Stimulated activated memory B cell treated with anti-CD40 and anti-IgM and Interleukin-4, amounts not matched to agents 10 μg/mL and 1 μg/mL and 100 μg/mL, for 72 hours (primary cell): Measurements from ENCODE around the gene RTN4.
A peak's percentile ranks its signal among the peaks of the same experiment; 100 is the strongest.

Source experiments
- ATAC-seq: fragments of 150-1000 bp; cut with Tn5 transposase; 2 replicates; pipeline ENCODE4 v1.10.0; 2021
- H3K27ac Mint-ChIP-seq: one replicate; pipeline ENCODE4 v1.8.0; 2022; ENCODE audit warnings: mild to moderate bottlenecking, mixed read lengths
- H3K27me3 Mint-ChIP-seq: one replicate; pipeline ENCODE4 v1.8.0; 2022; ENCODE audit warnings: mixed read lengths
- H3K36me3 Mint-ChIP-seq: one replicate; pipeline ENCODE4 v1.8.0; 2022; ENCODE audit warnings: mixed read lengths
- H3K4me1 Mint-ChIP-seq: one replicate; pipeline ENCODE4 v1.8.0; 2022; ENCODE audit warnings: mixed read lengths
- H3K4me3 Mint-ChIP-seq: one replicate; pipeline ENCODE4 v1.8.0; 2022; ENCODE audit warnings: mild to moderate bottlenecking, moderate library complexity, mixed read lengths
- H3K9me3 Mint-ChIP-seq: one replicate; pipeline ENCODE4 v1.8.0; 2022; ENCODE audit warnings: mixed read lengths

Gene RTN4

GRCh38 chr2:55033076-55033742, 17.0 kb downstream of the RTN4 start:
- H3K4me1 Mint-ChIP-seq: peaks cover 62% of the 10 kb centered on the region
- no peak overlapping the region for H3K4me3 Mint-ChIP-seq
- peak; percentile 87 for ATAC-seq
- peaks cover 8% of the 10 kb centered on the region for H3K9me3 Mint-ChIP-seq
- H3K36me3 Mint-ChIP-seq: peaks cover 22% of the 10 kb centered on the region
- peak overlapping the region; percentile 30 for H3K27ac Mint-ChIP-seq
- H3K27me3 Mint-ChIP-seq: no peaks in the 10 kb centered on the region

GRCh38 chr2:55031505-55031904, 18.7 kb downstream of the RTN4 start:
- Mint-ChIP-seq H3K4me1 (peaks cover 45% of the 10 kb centered on the region), H3K4me3 (no peak overlapping the region), H3K27ac (no peak overlapping the region), H3K27me3 (no peaks in the 10 kb centered on the region), H3K36me3 (peaks cover 13% of the 10 kb centered on the region), H3K9me3 (peaks cover 6% of the 10 kb centered on the region)
- no peak for ATAC-seq

DNA sequence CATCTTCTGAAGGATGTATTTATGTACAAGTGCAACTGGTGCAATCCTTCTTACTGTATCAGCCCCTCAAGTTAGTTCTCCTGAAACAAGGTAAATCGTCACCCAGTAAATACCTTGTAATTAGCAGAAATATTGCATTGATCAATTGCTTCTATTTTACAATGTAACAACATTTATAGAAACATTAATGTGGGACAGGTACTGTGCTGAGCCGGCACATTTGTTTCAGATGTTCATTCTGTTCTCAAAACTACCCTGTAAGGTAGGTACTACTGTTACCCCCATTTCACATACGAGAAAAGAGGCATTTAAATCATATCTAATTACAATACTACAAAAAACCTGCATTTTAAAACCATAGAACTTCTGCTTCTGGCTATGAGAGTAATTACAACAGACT, 19.5 kb downstream of the RTN4 start:
- no peaks in the 10 kb centered on the region for H3K27me3 Mint-ChIP-seq
- H3K4me1 Mint-ChIP-seq: peaks cover 41% of the 10 kb centered on the region
- no peak for ATAC-seq
- H3K4me3 Mint-ChIP-seq: no peak overlapping the region
- no peak overlapping the region for H3K27ac Mint-ChIP-seq
- peaks cover 10% of the 10 kb centered on the region for H3K36me3 Mint-ChIP-seq
- H3K9me3 Mint-ChIP-seq: peaks cover 4% of the 10 kb centered on the region

- no peak for ATAC-seq
- no peaks in the 10 kb centered on the region for H3K9me3 Mint-ChIP-seq
- no peaks in the 10 kb centered on the region for H3K36me3 Mint-ChIP-seq
- H3K4me1 Mint-ChIP-seq: peaks cover 29% of the 10 kb centered on the region
- H3K4me3 Mint-ChIP-seq: no peak overlapping the region
- H3K27ac Mint-ChIP-seq: no peak overlapping the region
- no peaks in the 10 kb centered on the region for H3K27me3 Mint-ChIP-seq
Measured at GRCh38 chr2:55029098-55029497, 21.2 kb downstream of the RTN4 start.

GRCh38 chr2:55027226-55027625, 23.0 kb downstream of the RTN4 start:
- no peak overlapping the region for H3K27ac Mint-ChIP-seq
- no peaks in the 10 kb centered on the region for H3K36me3 Mint-ChIP-seq
- no peaks in the 10 kb centered on the region for H3K27me3 Mint-ChIP-seq
- H3K4me1 Mint-ChIP-seq: peaks cover 16% of the 10 kb centered on the region
- H3K4me3 Mint-ChIP-seq: no peak overlapping the region
- ATAC-seq: no peak
- no peaks in the 10 kb centered on the region for H3K9me3 Mint-ChIP-seq

GRCh38 chr2:55026202-55026601, 24.0 kb downstream of the RTN4 start:
- Mint-ChIP-seq H3K4me1 (peaks cover 8% of the 10 kb centered on the region), H3K36me3 (no peaks in the 10 kb centered on the region), H3K4me3 (no peak overlapping the region), H3K27ac (no peak overlapping the region), H3K27me3 (no peaks in the 10 kb centered on the region), H3K9me3 (no peaks in the 10 kb centered on the region)
- ATAC-seq: no peak

DNA sequence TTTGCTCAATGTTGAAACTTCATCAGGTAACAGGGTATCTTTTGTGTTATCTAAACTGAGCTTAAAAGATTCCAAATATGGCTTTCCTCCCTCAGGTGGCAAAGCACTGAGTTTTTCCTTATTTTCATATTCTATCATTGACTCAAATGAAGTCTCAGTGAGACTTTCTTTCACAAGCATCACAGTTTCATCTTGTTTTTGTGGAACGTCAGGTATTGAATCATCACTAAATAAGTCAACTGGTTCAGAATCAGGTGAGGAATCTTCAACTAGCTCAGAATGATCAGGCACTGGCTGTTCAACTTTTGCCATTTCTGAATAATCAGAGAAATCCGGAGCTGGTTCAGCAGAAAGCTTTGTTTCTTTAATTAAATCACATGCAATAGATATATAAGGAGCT, 24.6 kb downstream of the RTN4 start:
- ATAC-seq: no peak
- H3K4me1 Mint-ChIP-seq: peaks cover 5% of the 10 kb centered on the region
- no peaks in the 10 kb centered on the region for H3K36me3 Mint-ChIP-seq
- no peaks in the 10 kb centered on the region for H3K27me3 Mint-ChIP-seq
- no peaks in the 10 kb centered on the region for H3K9me3 Mint-ChIP-seq
- peak overlapping the region; percentile 5 for H3K4me3 Mint-ChIP-seq
- no peak overlapping the region for H3K27ac Mint-ChIP-seq

DNA sequence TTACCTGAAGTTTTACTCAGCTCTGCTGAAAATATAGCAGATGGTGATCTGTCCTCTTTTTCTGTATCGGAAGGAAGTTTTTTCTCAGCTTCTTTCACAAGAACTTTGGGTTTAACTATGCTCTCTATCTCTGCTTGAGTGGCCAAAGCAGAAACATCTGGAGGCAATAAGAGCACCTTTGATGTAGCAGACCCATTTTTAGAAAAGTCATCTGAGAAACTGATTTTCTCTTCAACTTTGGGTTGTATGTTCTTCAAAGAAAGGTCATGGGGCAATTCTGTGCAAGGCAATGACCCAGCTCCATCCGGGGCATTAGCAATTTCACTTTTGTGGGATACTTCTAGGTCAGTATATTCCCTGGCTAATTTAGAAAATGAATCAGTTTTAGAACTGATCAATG, 25.2 kb downstream of the RTN4 start:
- Mint-ChIP-seq H3K27ac (no peak overlapping the region), H3K36me3 (peaks cover under 1% of the 10 kb centered on the region), H3K27me3 (no peaks in the 10 kb centered on the region), H3K9me3 (no peaks in the 10 kb centered on the region), H3K4me3 (peak overlapping the region; percentile 5), H3K4me1 (peaks cover 7% of the 10 kb centered on the region)
- ATAC-seq: peak; percentile 72

DNA sequence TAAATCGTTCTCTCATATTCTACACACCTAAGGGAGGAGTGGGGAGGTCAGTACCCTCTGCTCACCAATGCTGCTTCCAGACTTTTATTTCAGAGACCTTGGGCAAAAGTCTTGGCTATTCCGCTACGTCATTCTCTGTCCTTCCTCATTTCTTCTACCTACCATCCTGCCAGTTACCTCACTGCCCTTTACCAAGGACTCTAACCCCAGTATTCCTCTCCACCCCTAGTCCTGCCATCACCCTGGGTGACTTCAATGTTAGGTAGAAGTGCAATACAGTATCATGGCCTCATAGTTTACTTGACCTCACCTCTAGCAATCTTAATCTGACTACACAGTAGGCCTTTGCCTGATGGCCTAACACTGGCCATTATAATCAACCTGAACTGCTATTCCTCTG, 27.8 kb downstream of the RTN4 start:
- Mint-ChIP-seq H3K27ac (no peak overlapping the region), H3K9me3 (no peaks in the 10 kb centered on the region), H3K27me3 (no peaks in the 10 kb centered on the region), H3K4me3 (no peak overlapping the region), H3K36me3 (peaks cover 9% of the 10 kb centered on the region), H3K4me1 (peaks cover 22% of the 10 kb centered on the region)
- no peak for ATAC-seq

DNA sequence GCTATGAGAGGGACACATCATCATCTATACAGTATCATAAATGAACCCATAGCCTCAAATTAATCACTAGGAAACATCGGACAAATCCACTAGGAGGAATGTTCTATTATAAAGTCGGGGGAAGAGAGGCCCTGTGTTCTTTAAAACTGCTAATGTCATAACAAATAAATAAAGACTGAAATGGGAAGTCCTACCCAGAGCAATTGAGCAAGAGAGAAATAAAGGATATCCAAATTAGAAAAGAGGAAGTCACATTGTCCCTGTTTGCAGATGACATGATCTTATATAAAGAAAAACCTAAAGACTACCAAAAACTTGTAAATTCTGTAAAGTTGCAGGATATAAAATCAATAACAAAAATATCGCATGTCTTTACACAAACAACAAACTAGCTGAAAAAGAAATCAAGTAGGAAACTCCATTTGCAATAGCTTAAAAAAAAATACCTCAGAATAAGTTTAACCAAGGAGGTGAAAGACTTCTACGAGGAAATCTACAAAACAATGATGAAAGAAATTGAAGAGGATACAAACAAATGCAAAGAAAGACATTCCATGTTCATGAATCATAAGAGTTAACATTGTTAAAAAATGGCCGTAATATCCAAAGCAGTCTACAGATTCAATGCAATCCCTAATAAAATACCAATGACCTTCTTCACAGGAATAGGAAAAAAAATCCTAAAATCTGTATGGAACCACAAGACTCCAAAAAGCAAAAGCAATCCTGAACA, 30.6 kb downstream of the RTN4 start:
- ATAC-seq: no peak
- peaks cover 9% of the 10 kb centered on the region for H3K36me3 Mint-ChIP-seq
- no peaks in the 10 kb centered on the region for H3K9me3 Mint-ChIP-seq
- H3K27me3 Mint-ChIP-seq: no peaks in the 10 kb centered on the region
- H3K27ac Mint-ChIP-seq: peak overlapping the region; percentile 56
- peaks cover 31% of the 10 kb centered on the region for H3K4me1 Mint-ChIP-seq
- H3K4me3 Mint-ChIP-seq: peak overlapping the region; percentile 6

- H3K27me3 Mint-ChIP-seq: no peaks in the 10 kb centered on the region
- H3K27ac Mint-ChIP-seq: peak overlapping the region; percentile 56
- no peaks in the 10 kb centered on the region for H3K9me3 Mint-ChIP-seq
- ATAC-seq: no peak
- peaks cover 33% of the 10 kb centered on the region for H3K4me1 Mint-ChIP-seq
- no peak overlapping the region for H3K4me3 Mint-ChIP-seq
- peaks cover 9% of the 10 kb centered on the region for H3K36me3 Mint-ChIP-seq
Measured at GRCh38 chr2:55018619-55019018, 31.6 kb downstream of the RTN4 start.

GRCh38 chr2:55017880-55018279, 32.4 kb downstream of the RTN4 start:
- no peaks in the 10 kb centered on the region for H3K9me3 Mint-ChIP-seq
- H3K27ac Mint-ChIP-seq: no peak overlapping the region
- no peak for ATAC-seq
- no peak overlapping the region for H3K4me3 Mint-ChIP-seq
- peaks cover 33% of the 10 kb centered on the region for H3K4me1 Mint-ChIP-seq
- peaks cover 9% of the 10 kb centered on the region for H3K36me3 Mint-ChIP-seq
- H3K27me3 Mint-ChIP-seq: no peaks in the 10 kb centered on the region

GRCh38 chr2:55017428-55017827, 32.8 kb downstream of the RTN4 start:
- no peaks in the 10 kb centered on the region for H3K9me3 Mint-ChIP-seq
- H3K27me3 Mint-ChIP-seq: no peaks in the 10 kb centered on the region

GRCh38 chr2:55014962-55015939, 35.0 kb downstream of the RTN4 start:
- peaks cover 46% of the 10 kb centered on the region for H3K4me1 Mint-ChIP-seq
- H3K36me3 Mint-ChIP-seq: peaks cover 9% of the 10 kb centered on the region
- H3K27ac Mint-ChIP-seq: no peak overlapping the region
- ATAC-seq: peak; percentile 60
- H3K4me3 Mint-ChIP-seq: no peak overlapping the region
- no peaks in the 10 kb centered on the region for H3K9me3 Mint-ChIP-seq
- H3K27me3 Mint-ChIP-seq: no peaks in the 10 kb centered on the region

More at GRCh38 chr2:55017428-55017827, 32.8 kb downstream of the RTN4 start:
- ATAC-seq: no peak
- H3K36me3 Mint-ChIP-seq: peaks cover 9% of the 10 kb centered on the region
- H3K4me1 Mint-ChIP-seq: peaks cover 33% of the 10 kb centered on the region
- H3K27ac Mint-ChIP-seq: no peak overlapping the region
- H3K4me3 Mint-ChIP-seq: no peak overlapping the region

DNA sequence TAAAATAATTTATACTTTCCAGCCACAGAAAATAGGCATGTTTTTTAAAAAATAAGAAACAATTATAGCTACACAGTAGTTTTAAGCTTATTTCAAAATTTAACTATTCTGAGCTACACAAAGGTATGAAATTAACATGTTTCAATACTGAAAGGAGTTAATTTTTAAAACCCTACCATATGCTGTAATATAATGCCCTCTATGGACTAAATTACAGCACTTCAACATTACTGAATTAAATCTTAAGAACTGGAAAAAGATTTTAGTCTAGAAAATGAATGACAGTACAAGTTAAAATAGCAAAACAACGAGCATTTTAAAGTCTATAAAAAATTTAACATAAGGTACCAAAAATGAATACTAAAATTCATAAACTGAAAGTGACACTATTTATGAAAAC, 36.3 kb downstream of the RTN4 start:
- H3K27me3 Mint-ChIP-seq: no peaks in the 10 kb centered on the region
- H3K9me3 Mint-ChIP-seq: no peaks in the 10 kb centered on the region
- H3K4me1 Mint-ChIP-seq: peaks cover 40% of the 10 kb centered on the region
- H3K36me3 Mint-ChIP-seq: no peaks in the 10 kb centered on the region
- H3K27ac Mint-ChIP-seq: no peak overlapping the region
- no peak for ATAC-seq
- H3K4me3 Mint-ChIP-seq: no peak overlapping the region
